ENCODE measurements around the gene NT5M. TPM values are rescaled to one million over a fixed set of nuclear protein-coding genes. Genes with fewer than 3 reads are reported as not detected.
A peak's percentile ranks its signal among the peaks of the same experiment; 100 is the strongest.

The NT5M gene
- total and polyA plus RNA-seq, 11 donors = 4.1 to 15.1 (median 7.6) TPM

DNA sequence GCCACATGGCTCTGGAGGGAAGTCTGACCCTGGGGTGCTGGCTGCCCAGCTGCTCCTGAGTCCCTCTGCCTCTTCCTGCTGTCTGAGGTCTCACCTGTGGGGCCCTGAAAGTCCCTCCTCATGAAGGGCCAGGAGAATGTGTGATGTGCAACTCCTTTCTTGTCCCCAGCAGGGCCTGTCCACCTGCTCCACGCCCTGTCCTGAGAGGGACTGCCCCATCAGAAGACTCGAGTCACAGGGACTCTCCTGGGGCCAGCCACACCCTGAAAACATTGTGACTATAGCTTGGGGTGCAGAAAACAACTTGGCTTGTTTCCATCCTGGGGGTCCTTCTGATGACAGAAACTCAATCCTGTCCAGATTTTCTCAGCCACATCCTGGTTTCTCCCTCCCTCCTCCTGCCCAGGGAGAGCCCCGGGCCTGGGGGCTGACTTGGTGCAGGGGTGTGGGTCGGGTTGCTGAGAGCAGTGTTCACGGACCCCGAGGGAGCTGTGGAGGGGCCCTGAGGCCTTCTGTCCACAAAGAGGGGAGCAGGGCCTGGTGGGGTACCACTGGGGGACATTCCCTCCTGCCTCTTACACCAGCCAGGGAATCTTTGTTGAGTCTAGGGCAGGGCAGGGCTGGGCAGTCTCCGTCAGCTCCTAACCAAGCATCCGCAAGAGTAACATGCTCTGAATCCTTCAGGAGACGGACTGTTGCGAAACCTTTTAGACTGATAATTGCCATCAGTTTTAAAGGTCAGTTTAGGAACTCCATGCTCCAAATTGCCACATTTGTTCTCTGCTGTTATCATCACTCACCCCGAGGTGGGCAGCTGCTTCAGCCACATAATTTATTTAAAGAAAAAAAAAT lies 45.9 kb downstream of the NT5M start:
- Histone ChIP-seq H3K4me3 (no peak overlapping the region), H3K27me3 (no peaks in the 10 kb centered on the region), H3K9me3 (no peaks in the 10 kb centered on the region), H3K36me3 (no peaks in the 10 kb centered on the region), H3K27ac (no peak overlapping the region), H3K4me1 (peaks cover 0 to 15% (median 8%) of the 10 kb centered on the region in 12 donors)
- DNase-seq (peak in 1 of 5 donors; percentile 33), ATAC-seq (no peak)
- 64 to 77% (median 68%) methylated on average over 9 to 11 of the region's 11 CpGs for whole genome bisulfite sequencing, 4 donors
- TF ChIP-seq, protein P1, sequence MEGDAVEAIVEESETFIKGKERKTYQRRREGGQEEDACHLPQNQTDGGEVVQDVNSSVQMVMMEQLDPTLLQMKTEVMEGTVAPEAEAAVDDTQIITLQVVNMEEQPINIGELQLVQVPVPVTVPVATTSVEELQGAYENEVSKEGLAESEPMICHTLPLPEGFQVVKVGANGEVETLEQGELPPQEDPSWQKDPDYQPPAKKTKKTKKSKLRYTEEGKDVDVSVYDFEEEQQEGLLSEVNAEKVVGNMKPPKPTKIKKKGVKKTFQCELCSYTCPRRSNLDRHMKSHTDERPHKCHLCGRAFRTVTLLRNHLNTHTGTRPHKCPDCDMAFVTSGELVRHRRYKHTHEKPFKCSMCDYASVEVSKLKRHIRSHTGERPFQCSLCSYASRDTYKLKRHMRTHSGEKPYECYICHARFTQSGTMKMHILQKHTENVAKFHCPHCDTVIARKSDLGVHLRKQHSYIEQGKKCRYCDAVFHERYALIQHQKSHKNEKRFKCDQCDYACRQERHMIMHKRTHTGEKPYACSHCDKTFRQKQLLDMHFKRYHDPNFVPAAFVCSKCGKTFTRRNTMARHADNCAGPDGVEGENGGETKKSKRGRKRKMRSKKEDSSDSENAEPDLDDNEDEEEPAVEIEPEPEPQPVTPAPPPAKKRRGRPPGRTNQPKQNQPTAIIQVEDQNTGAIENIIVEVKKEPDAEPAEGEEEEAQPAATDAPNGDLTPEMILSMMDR (IDR thresholded peaks at IDR 0.05) = no peak
- TF ChIP-seq POLR2A (IDR thresholded peaks at IDR 0.05) = no peak
- intact Hi-C loops (cut with DNase I) = no loop called here

DNA sequence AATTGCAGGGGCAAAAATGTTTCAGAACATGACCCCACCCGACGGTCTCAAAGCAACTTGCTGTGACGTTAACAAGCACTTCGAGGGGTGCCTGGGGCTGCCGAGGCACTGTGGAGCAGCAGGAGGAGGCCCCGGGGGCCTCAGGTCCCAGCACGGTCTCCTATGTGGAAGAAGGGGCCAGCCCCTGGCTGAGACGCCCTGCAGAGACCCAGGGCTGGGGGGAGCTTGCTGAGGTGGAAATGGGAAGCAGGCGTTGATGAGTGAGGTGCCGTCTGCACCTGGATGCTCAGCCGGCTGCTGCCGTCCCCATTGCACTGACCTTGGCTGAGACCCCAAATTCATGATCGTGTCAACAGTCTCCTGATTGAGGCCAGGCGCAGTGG lies 46.5 kb downstream of the NT5M start:
- peaks cover 0 to 15% (median 8%) of the 10 kb centered on the region in 12 donors for H3K4me1 ChIP-seq
- no peaks in the 10 kb centered on the region for H3K36me3 ChIP-seq
- DNase-seq = peak in 1 of 5 donors; percentile 57
- WGBS, 4 donors = 63 to 67% (median 67%) methylated on average over 13 to 14 of the region's 14 CpGs
- no peaks in the 10 kb centered on the region for H3K27me3 ChIP-seq
- no peak for TF ChIP-seq POLR2A (IDR thresholded peaks at IDR 0.05)
- TF ChIP-seq, protein P1 (IDR thresholded peaks at IDR 0.05) = no peak
- no peaks in the 10 kb centered on the region for H3K9me3 ChIP-seq
- H3K27ac ChIP-seq = no peak overlapping the region
- ATAC-seq = no peak
- H3K4me3 ChIP-seq = no peak overlapping the region
- intact Hi-C loops (cut with DNase I) = loop anchor here in 4 of 10 donors (10.0 kb wide), 4 partner anchors 95 to 685 kb away; partner anchors contain the start of genes ATPAF2 (in 1 of the 4), GID4 (in 1 of the 4) and RASD1 (in 1 of the 4)

DNA sequence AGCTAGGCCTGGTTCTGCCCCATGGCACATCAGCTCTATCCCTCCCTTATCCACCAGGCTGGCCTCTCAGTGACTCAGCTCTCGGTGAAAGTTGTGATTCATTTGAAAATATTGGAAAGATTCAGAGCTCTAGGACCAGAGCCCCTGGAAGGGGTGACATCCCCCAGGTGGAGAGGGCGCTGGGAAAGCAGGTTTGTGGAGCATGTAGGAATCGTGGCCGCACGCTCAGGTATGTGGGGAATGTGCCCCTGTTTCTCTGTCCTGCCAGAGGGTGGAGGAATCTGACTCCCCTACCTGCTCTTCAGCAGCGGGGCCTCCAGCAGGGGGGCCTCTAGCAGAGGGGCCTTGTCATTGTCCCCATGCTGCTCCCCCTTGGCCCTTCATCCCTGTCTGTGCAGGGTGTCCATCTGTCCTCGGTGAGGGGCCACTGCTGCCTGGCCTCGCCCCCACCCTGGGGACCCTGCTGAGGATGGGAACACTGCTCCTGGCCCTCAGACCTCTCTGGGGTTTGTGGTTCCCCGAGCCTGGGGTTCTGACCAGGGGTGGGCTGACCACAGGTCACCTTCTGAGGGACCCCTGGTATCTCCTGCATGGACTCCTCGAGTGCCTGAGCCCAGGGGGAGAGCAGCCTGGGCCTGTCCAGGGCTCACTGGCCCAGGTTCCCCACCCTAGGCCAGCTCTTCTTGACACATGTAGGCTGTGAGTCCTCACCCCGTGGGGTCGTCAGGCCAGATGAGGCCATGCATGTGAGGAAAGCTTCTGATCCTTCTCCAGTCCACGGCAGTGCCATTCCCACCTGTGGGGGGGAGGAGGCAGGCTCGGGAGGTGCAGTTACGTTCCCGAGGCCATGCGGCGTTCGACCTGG lies 47.5 kb downstream of the NT5M start:
- WGBS, 4 donors = 80 to 86% (median 85%) methylated on average over 11 to 19 of the region's 19 CpGs
- no peaks in the 10 kb centered on the region for H3K27me3 ChIP-seq
- H3K27ac ChIP-seq = no peak overlapping the region
- intact Hi-C loops (cut with DNase I) = loop anchor here in 4 of 10 donors (10.0 kb wide), 4 partner anchors 94 to 684 kb away; partner anchors contain the start of genes ATPAF2 (in 1 of the 4), GID4 (in 1 of the 4) and RASD1 (in 1 of the 4)
- TF ChIP-seq, protein P1 (IDR thresholded peaks at IDR 0.05) = no peak
- no peak for TF ChIP-seq POLR2A (IDR thresholded peaks at IDR 0.05)
- H3K36me3 ChIP-seq = no peaks in the 10 kb centered on the region
- H3K4me3 ChIP-seq = no peak overlapping the region
- peaks cover 0 to 20% (median 12%) of the 10 kb centered on the region in 12 donors for H3K4me1 ChIP-seq
- DNase-seq (peak in 1 of 5 donors; percentile 37), ATAC-seq (no peak)
- H3K9me3 ChIP-seq = no peaks in the 10 kb centered on the region

All from heart left ventricle (tissue), 16 donors.